GM23338 (cell line): ENCODE measurements around the gene GRB14. TPM values are rescaled to one million over a fixed set of nuclear protein-coding genes. Genes with fewer than 3 reads are reported as not detected.

Experiments used
- ATAC-seq: fragments of 200-7000 bp; cut with Tn5 transposase; 3 replicates; pipeline ENCODE4 v1.9.1; 2020
- DNase-seq: peaks from one replicate; pipeline ENCODE4 v3.0.0-alpha.2; 2015; ENCODE audit warnings: low spot score
- H2AFZ ChIP-seq: fragments of 200-600 bp; sonication (generic); 2 replicates; pipeline ENCODE4 v1.8.0; 2016; ENCODE audit warnings: antibody characterized with exemption, mild to moderate bottlenecking, moderate library complexity
- H3F3A ChIP-seq: fragments of 200-600 bp; sonication (generic); replicated peaks from 2 replicates; pipeline ENCODE4 v1.8.0; 2017; ENCODE audit warnings: antibody characterized with exemption, mixed run types, low read depth
- H3K27ac ChIP-seq: fragments of 200-600 bp; sonication (generic); 2 replicates; pipeline ENCODE4 v1.6.1; 2016; ENCODE audit warnings: low read depth
- H3K27me3 ChIP-seq: fragments of 200-600 bp; sonication (generic); 2 replicates; pipeline ENCODE4 v1.8.0; 2016; ENCODE audit warnings: mild to moderate bottlenecking, mixed run types, moderate library complexity; ENCODE audit not compliant: insufficient read depth
- H3K36me3 ChIP-seq: fragments of 200-600 bp; sonication (generic); 2 replicates; pipeline ENCODE4 v1.8.0; 2016; ENCODE audit warnings: mild to moderate bottlenecking; ENCODE audit not compliant: insufficient read depth
- H3K4me1 ChIP-seq: fragments of 200-600 bp; sonication (generic); 2 replicates; pipeline ENCODE4 v1.8.0; 2016; ENCODE audit warnings: mild to moderate bottlenecking, moderate library complexity; ENCODE audit not compliant: insufficient read depth
- H3K4me2 ChIP-seq: fragments of 200-600 bp; sonication (generic); 2 replicates; pipeline ENCODE4 v1.7.1; 2017; ENCODE audit warnings: mixed run types
- H3K4me3 ChIP-seq: fragments of 200-600 bp; sonication (generic); 2 replicates; pipeline ENCODE4 v1.6.1; 2016; ENCODE audit warnings: mixed run types
- H3K79me2 ChIP-seq: fragments of 200-600 bp; sonication (generic); replicated peaks from 2 replicates; pipeline ENCODE4 v1.8.0; 2017; ENCODE audit warnings: mild to moderate bottlenecking; ENCODE audit not compliant: insufficient read depth
- H3K9me2 ChIP-seq: fragments of 200-600 bp; sonication (generic); 2 replicates; pipeline ENCODE4 v1.8.0; 2017; ENCODE audit not compliant: insufficient read depth
- H4K20me1 ChIP-seq: fragments of 200-600 bp; sonication (generic); replicated peaks from 2 replicates; pipeline ENCODE4 v1.8.0; 2017; ENCODE audit warnings: mild to moderate bottlenecking; ENCODE audit not compliant: insufficient read depth
- H3K27ac Mint-ChIP-seq: 2 replicates; pipeline ENCODE4 v1.8.0; 2020; ENCODE audit warnings: inconsistent platforms, mild to moderate bottlenecking, moderate library complexity, mixed read lengths
- H3K27me3 Mint-ChIP-seq: 3 replicates; pipeline ENCODE4 v1.8.0; 2022; ENCODE audit warnings: low read depth, mild to moderate bottlenecking, moderate library complexity, mixed read lengths, inconsistent platforms; ENCODE audit not compliant: insufficient read depth, poor library complexity
- H3K36me3 Mint-ChIP-seq: 3 replicates; pipeline ENCODE4 v1.8.0; 2021; ENCODE audit warnings: low read depth, mild to moderate bottlenecking, inconsistent platforms, moderate library complexity, mixed read lengths
- H3K4me1 Mint-ChIP-seq: 3 replicates; pipeline ENCODE4 v1.8.0; 2020; ENCODE audit warnings: mild to moderate bottlenecking, inconsistent platforms, mixed read lengths
- H3K4me3 Mint-ChIP-seq: 3 replicates; pipeline ENCODE4 v1.8.0; 2021; ENCODE audit warnings: moderate library complexity, mild to moderate bottlenecking, inconsistent platforms, mixed read lengths
- H3K9me3 Mint-ChIP-seq: 3 replicates; pipeline ENCODE4 v1.8.0; 2020; ENCODE audit warnings: moderate library complexity, mild to moderate bottlenecking, inconsistent platforms, mixed read lengths
- CREB1 ChIP-seq: fragments of 250-450 bp; sonication (Bioruptor Pico); IDR thresholded peaks from 2 replicates; pipeline ENCODE4 v1.5.0; 2020; ENCODE audit warnings: low read depth, mild to moderate bottlenecking, moderate library complexity
- EZH2phosphoT487 ChIP-seq: fragments of 200-600 bp; sonication (generic); IDR thresholded peaks from one replicate; pipeline ENCODE4 v1.8.1; 2018; ENCODE audit warnings: antibody characterized with exemption; ENCODE audit not compliant: unreplicated experiment
- POLR2AphosphoS5 ChIP-seq: IDR thresholded peaks from 2 replicates; pipeline ENCODE4 v1.6.1; 2016; ENCODE audit warnings: antibody characterized with exemption, low read depth
- ZNF114 ChIP-seq: fragments of 250-450 bp; sonication (Bioruptor Pico); IDR thresholded peaks from 2 replicates; pipeline ENCODE4 v1.5.0; 2020; ENCODE audit warnings: mild to moderate bottlenecking, moderate library complexity
- ZNF331 ChIP-seq: fragments of 250-450 bp; sonication (Bioruptor Pico); IDR thresholded peaks from 2 replicates; pipeline ENCODE4 v1.5.0; 2020; ENCODE audit warnings: low read depth, mild to moderate bottlenecking, moderate library complexity
- polyA plus RNA-seq: library from polyadenylated mRNA; unstranded; fragments of >200 nt; fragmentation: Nextera tagmentation; extraction: Ambion mirVana; gene quantifications from 2 replicates; pipeline ENCODE4 v1.2.1, GENCODE V29; 2016
- total RNA-seq: library from RNA; depleted of rRNA; stranded (reverse); fragments of >200 nt; shearing (Covaris generic); gene quantifications from 2 replicates; pipeline ENCODE4 v1.2.3, GENCODE V29; 2014
- TF ChIP-seq, protein P1 (sequence below): IDR thresholded peaks from one replicate; pipeline ENCODE4 v1.6.1; 2018; ENCODE audit warnings: antibody characterized with exemption; ENCODE audit not compliant: unreplicated experiment
- TF ChIP-seq, protein P2 (sequence below), 2 experiments: fragments of 200-600 bp in 1 of 2; sonication (generic) in 1 of 2; conservative IDR thresholded peaks; 2 replicates each; pipeline versions ENCODE4 v1.5.1 to v1.6.1; 2016 to 2017; ENCODE audit warnings: antibody characterized with exemption in 2 of 2, low read depth in 2 of 2, mild to moderate bottlenecking in 2 of 2, moderate library complexity in 1 of 2
- TF ChIP-seq, protein P3 (sequence below): fragments of 250-450 bp; sonication (Bioruptor Pico); IDR thresholded peaks from 2 replicates; pipeline ENCODE4 v1.5.0; 2020; ENCODE audit warnings: mild to moderate bottlenecking, moderate library complexity

GRB14 gene
- total and polyA plus RNA-seq, 2 experiments from 2014 or later, result 16.0 to 28.9 TPM

DNA sequence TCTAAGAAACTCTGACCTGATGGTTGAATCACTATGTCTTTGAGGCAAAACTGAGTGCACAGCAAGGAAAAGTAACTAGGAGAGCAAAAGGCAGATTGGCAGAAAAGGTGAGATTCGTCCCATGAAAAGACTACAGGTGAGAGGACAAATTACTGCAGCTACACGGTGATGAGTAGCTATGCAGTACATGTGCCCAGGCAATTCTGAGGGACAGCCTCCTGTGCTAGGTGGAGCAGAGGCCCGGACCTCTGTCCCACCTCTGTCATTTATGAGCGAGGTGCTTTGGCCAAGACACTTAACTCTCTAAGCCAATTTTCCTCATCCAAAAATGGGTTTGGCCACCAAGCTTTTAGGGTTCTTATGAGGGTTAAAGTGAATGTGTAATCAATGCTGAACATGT, 59.9 kb downstream of the GRB14 start (continued):
- TF ChIP-seq, protein P1, sequence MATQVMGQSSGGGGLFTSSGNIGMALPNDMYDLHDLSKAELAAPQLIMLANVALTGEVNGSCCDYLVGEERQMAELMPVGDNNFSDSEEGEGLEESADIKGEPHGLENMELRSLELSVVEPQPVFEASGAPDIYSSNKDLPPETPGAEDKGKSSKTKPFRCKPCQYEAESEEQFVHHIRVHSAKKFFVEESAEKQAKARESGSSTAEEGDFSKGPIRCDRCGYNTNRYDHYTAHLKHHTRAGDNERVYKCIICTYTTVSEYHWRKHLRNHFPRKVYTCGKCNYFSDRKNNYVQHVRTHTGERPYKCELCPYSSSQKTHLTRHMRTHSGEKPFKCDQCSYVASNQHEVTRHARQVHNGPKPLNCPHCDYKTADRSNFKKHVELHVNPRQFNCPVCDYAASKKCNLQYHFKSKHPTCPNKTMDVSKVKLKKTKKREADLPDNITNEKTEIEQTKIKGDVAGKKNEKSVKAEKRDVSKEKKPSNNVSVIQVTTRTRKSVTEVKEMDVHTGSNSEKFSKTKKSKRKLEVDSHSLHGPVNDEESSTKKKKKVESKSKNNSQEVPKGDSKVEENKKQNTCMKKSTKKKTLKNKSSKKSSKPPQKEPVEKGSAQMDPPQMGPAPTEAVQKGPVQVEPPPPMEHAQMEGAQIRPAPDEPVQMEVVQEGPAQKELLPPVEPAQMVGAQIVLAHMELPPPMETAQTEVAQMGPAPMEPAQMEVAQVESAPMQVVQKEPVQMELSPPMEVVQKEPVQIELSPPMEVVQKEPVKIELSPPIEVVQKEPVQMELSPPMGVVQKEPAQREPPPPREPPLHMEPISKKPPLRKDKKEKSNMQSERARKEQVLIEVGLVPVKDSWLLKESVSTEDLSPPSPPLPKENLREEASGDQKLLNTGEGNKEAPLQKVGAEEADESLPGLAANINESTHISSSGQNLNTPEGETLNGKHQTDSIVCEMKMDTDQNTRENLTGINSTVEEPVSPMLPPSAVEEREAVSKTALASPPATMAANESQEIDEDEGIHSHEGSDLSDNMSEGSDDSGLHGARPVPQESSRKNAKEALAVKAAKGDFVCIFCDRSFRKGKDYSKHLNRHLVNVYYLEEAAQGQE, result no peak
- no peak for TF ChIP-seq ZNF331

DNA sequence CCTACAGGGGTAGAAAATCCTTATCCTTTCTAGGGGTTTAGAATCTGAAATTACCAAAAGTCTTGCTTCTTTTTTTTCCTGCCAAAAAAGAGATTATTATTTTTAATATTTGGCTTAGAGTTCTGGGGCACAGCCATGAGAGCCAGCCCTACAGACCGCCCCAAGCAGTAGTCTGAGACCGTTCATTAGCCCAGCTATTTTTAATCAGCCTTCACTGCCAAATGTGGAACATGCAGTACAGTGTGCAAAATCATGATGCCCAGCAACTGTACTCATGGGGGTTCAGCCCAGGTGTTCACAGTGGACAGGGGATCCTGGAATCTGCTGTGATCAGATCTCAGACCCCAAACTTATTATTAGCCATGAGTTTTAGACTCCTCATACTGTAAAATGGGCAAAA, 60.4 kb downstream of the GRB14 start:
- H3F3A ChIP-seq, result no peaks in the 10 kb centered on the region
- peaks cover 3% of the 10 kb centered on the region; the same call in 1 of the 3 replicates for H3K4me1 Mint-ChIP-seq
- H3K4me1 ChIP-seq, result no peaks in the 10 kb centered on the region
- no peaks in the 10 kb centered on the region for H3K36me3 ChIP-seq
- H3K9me3 Mint-ChIP-seq, result no peaks in the 10 kb centered on the region
- H3K9me2 ChIP-seq, result no peaks in the 10 kb centered on the region
- no peak for DNase-seq
- no peak overlapping the region for H3K4me3 ChIP-seq
- no peaks in the 10 kb centered on the region for H4K20me1 ChIP-seq
- TF ChIP-seq ZNF114 (CRISPR knock-in tag) (no peak), ZNF331 (no peak), POLR2AphosphoS5 (no peak), EZH2phosphoT487 (no peak), CREB1 (CRISPR knock-in tag) (no peak)
- TF ChIP-seq, protein P2, sequence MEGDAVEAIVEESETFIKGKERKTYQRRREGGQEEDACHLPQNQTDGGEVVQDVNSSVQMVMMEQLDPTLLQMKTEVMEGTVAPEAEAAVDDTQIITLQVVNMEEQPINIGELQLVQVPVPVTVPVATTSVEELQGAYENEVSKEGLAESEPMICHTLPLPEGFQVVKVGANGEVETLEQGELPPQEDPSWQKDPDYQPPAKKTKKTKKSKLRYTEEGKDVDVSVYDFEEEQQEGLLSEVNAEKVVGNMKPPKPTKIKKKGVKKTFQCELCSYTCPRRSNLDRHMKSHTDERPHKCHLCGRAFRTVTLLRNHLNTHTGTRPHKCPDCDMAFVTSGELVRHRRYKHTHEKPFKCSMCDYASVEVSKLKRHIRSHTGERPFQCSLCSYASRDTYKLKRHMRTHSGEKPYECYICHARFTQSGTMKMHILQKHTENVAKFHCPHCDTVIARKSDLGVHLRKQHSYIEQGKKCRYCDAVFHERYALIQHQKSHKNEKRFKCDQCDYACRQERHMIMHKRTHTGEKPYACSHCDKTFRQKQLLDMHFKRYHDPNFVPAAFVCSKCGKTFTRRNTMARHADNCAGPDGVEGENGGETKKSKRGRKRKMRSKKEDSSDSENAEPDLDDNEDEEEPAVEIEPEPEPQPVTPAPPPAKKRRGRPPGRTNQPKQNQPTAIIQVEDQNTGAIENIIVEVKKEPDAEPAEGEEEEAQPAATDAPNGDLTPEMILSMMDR (conservative IDR thresholded peaks at IDR 0.05; ENCODE audit: low read depth in 2 of 2), result no peak
- TF ChIP-seq, protein P3, sequence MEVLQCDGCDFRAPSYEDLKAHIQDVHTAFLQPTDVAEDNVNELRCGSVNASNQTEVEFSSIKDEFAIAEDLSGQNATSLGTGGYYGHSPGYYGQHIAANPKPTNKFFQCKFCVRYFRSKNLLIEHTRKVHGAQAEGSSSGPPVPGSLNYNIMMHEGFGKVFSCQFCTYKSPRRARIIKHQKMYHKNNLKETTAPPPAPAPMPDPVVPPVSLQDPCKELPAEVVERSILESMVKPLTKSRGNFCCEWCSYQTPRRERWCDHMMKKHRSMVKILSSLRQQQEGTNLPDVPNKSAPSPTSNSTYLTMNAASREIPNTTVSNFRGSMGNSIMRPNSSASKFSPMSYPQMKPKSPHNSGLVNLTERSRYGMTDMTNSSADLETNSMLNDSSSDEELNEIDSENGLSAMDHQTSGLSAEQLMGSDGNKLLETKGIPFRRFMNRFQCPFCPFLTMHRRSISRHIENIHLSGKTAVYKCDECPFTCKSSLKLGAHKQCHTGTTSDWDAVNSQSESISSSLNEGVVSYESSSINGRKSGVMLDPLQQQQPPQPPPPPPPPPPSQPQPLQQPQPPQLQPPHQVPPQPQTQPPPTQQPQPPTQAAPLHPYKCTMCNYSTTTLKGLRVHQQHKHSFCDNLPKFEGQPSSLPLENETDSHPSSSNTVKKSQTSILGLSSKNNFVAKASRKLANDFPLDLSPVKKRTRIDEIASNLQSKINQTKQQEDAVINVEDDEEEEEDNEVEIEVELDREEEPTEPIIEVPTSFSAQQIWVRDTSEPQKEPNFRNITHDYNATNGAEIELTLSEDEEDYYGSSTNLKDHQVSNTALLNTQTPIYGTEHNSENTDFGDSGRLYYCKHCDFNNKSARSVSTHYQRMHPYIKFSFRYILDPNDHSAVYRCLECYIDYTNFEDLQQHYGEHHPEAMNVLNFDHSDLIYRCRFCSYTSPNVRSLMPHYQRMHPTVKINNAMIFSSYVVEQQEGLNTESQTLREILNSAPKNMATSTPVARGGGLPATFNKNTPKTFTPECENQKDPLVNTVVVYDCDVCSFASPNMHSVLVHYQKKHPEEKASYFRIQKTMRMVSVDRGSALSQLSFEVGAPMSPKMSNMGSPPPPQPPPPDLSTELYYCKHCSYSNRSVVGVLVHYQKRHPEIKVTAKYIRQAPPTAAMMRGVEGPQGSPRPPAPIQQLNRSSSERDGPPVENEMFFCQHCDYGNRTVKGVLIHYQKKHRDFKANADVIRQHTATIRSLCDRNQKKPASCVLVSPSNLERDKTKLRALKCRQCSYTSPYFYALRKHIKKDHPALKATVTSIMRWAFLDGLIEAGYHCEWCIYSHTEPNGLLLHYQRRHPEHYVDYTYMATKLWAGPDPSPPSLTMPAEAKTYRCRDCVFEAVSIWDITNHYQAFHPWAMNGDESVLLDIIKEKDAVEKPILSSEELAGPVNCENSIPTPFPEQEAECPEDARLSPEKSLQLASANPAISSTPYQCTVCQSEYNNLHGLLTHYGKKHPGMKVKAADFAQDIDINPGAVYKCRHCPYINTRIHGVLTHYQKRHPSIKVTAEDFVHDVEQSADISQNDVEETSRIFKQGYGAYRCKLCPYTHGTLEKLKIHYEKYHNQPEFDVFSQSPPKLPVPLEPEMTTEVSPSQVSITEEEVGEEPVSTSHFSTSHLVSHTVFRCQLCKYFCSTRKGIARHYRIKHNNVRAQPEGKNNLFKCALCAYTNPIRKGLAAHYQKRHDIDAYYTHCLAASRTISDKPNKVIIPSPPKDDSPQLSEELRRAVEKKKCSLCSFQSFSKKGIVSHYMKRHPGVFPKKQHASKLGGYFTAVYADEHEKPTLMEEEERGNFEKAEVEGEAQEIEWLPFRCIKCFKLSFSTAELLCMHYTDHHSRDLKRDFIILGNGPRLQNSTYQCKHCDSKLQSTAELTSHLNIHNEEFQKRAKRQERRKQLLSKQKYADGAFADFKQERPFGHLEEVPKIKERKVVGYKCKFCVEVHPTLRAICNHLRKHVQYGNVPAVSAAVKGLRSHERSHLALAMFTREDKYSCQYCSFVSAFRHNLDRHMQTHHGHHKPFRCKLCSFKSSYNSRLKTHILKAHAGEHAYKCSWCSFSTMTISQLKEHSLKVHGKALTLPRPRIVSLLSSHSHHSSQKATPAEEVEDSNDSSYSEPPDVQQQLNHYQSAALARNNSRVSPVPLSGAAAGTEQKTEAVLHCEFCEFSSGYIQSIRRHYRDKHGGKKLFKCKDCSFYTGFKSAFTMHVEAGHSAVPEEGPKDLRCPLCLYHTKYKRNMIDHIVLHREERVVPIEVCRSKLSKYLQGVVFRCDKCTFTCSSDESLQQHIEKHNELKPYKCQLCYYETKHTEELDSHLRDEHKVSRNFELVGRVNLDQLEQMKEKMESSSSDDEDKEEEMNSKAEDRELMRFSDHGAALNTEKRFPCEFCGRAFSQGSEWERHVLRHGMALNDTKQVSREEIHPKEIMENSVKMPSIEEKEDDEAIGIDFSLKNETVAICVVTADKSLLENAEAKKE (CRISPR knock-in tag), result no peak
- no peak overlapping the region for H3K27ac Mint-ChIP-seq
- peaks cover 4% of the 10 kb centered on the region for H3K27me3 Mint-ChIP-seq
- no peak overlapping the region for H3K4me2 ChIP-seq
- no peak overlapping the region for H2AFZ ChIP-seq
- H3K4me3 Mint-ChIP-seq, result no peak overlapping the region
- no peaks in the 10 kb centered on the region for H3K79me2 ChIP-seq
- no peaks in the 10 kb centered on the region for H3K27me3 ChIP-seq
- no peaks in the 10 kb centered on the region for H3K36me3 Mint-ChIP-seq
- no peak for ATAC-seq
- no peak overlapping the region for H3K27ac ChIP-seq
